Panc1 (cell line): Measurements from ENCODE around the gene HOXA7.

Source experiments
- POLR2AphosphoS5 ChIP-seq: IDR thresholded peaks from 2 replicates; pipeline ENCODE4 v1.6.1; 2012; ENCODE audit warnings: mild to moderate bottlenecking, low read depth, low read length, moderate library complexity
- TF ChIP-seq, protein P1 (sequence below): fragments of 450-650 bp; IDR thresholded peaks from 2 replicates; pipeline ENCODE4 v1.5.1; 2017; ENCODE audit warnings: mild to moderate bottlenecking

DNA sequence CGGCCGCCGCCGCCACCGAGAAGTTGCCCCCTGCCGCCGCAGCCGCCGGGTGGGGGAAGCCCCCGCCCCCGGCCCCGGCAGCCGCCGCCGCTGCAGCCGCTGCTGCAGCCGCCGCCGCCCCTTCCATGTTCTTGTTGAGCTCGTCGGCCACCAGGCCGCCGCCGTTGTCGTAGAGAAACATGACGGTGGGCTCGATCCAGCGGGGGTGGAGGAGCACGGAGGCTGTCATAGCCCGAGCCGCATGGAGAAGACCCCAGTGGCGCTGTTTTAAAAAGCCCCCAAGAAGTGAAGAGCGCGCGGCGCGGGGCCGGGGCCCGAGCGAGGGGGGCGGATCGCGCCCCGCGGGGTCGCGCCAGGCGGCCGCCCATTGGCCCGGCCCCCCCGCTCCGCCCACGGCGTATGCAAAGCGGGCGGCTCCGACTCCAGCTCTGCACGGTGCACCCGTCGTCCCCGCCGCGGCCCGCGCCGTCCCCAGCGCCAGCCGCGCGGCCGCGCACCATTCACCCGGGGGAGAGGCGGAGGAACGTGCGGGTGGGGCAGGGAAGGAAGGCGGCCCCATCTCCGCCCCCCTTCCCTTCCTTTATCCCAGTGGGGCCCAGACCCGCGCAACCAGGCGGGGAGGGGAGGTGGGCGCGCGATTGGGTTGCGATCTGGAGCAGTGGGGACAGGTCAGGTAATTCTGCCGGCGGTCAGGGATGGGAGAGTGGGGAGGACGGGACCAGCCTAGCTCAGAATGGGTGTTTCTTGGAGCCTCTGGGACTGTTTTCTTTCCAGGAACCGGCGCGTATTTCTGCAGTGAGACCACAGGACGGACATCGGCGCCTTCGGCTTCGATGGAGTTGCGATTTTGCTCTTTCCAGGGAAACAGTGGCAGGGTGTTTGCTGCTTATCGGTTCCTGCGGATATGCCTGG, 43.6 kb upstream of the HOXA7 start, which contains the start of gene HOXA13:
- TF ChIP-seq, protein P1, sequence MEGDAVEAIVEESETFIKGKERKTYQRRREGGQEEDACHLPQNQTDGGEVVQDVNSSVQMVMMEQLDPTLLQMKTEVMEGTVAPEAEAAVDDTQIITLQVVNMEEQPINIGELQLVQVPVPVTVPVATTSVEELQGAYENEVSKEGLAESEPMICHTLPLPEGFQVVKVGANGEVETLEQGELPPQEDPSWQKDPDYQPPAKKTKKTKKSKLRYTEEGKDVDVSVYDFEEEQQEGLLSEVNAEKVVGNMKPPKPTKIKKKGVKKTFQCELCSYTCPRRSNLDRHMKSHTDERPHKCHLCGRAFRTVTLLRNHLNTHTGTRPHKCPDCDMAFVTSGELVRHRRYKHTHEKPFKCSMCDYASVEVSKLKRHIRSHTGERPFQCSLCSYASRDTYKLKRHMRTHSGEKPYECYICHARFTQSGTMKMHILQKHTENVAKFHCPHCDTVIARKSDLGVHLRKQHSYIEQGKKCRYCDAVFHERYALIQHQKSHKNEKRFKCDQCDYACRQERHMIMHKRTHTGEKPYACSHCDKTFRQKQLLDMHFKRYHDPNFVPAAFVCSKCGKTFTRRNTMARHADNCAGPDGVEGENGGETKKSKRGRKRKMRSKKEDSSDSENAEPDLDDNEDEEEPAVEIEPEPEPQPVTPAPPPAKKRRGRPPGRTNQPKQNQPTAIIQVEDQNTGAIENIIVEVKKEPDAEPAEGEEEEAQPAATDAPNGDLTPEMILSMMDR = no peak
- TF ChIP-seq POLR2AphosphoS5 = no peak
